HCT116 (cell line): ENCODE measurements around the gene CAMK2D. TPM values are rescaled to one million over a fixed set of nuclear protein-coding genes. Genes with fewer than 3 reads are reported as not detected.

Source experiments
- ATAC-seq: fragments of 200-7000 bp; cut with Tn5 transposase; 2 replicates; pipeline ENCODE4 v1.9.1; 2020; ENCODE audit warnings: mild to moderate bottlenecking, moderate library complexity
- BruUV-seq: library from RNA; stranded (reverse); fragments of 400-500 nt; replicated peaks from 2 replicates; lab custom pipeline; 2021; lab: Mats Ljungman, UMichigan
- CTCF ChIA-PET: fragments of 300-600 bp; sonication (Branson Sonifier 250); formaldehyde crosslinking; loops from one replicate; lab custom pipeline; 2021; ENCODE audit warnings: antibody characterized with exemption; lab: Charles Lee
- POLR2A ChIA-PET: fragments of 300-600, 350-600 bp; sonication (Branson Sonifier 250); formaldehyde crosslinking; loops from one replicate; lab custom pipeline; 2021; ENCODE audit warnings: antibody characterized with exemption; lab: Charles Lee
- RAD21 ChIA-PET, 2 experiments: fragments of 300-600 bp; sonication (Branson Sonifier 250); formaldehyde crosslinking; loops; one replicate each; lab custom pipeline; 2023; ENCODE audit warnings: low total read pairs in 2 of 2; ENCODE audit not compliant: uncharacterized antibody in 2 of 2, unreplicated experiment in 2 of 2, low non-redundant PET in 1 of 2; lab: Charles Lee
- DNase-seq: peaks from one replicate; pipeline ENCODE4 v3.0.0-alpha.2; 2010; ENCODE audit warnings: low read depth, low spot score
- H2AFZ ChIP-seq: fragments of 200-600 bp; shearing (Covaris generic), sonication (generic); 2 replicates; pipeline ENCODE4 v1.6.1; 2017; ENCODE audit warnings: low read depth, mixed run types, mixed read lengths, antibody characterized with exemption, low read length; ENCODE audit not compliant: poor library complexity, severe bottlenecking
- H3K27ac ChIP-seq: 2 replicates; pipeline ENCODE4 v1.5.1; 2012; ENCODE audit warnings: low read depth, low read length
- H3K27me3 ChIP-seq: fragments of 200-600 bp; sonication (generic); 2 replicates; pipeline ENCODE4 v1.6.1; 2016; ENCODE audit warnings: mixed run types, low read length, mixed read lengths; ENCODE audit not compliant: insufficient read depth
- H3K36me3 ChIP-seq, 2 experiments: fragments of 200-500 bp in 1 of 2; fragments of 200-600 bp in 1 of 2; sonication (Bioruptor generic) in 1 of 2; sonication (generic) in 1 of 2; 2 replicates each; pipeline versions ENCODE4 v1.5.1 to v1.6.1; 2014 to 2016; ENCODE audit warnings: low read length in 2 of 2, inconsistent platforms in 1 of 2, mixed read lengths in 1 of 2, mixed run types in 1 of 2; ENCODE audit not compliant: insufficient read depth in 2 of 2, control insufficient read depth in 1 of 2
- H3K4me1 ChIP-seq, 2 experiments: fragments of 200-600 bp in 1 of 2; sonication (generic) in 1 of 2; 2 replicates each; pipeline versions ENCODE4 v1.5.1 to v1.6.1; 2012 to 2017; ENCODE audit warnings: low read length in 2 of 2, inconsistent platforms in 1 of 2, mild to moderate bottlenecking in 1 of 2, mixed read lengths in 1 of 2, mixed run types in 1 of 2, moderate library complexity in 1 of 2; ENCODE audit not compliant: insufficient read depth in 2 of 2, control insufficient read depth in 1 of 2
- H3K4me2 ChIP-seq: fragments of 200-600 bp; sonication (generic); 2 replicates; pipeline ENCODE4 v1.6.1; 2017; ENCODE audit warnings: mixed run types, low read length, mixed read lengths
- H3K4me3 ChIP-seq, 2 experiments: fragments of 200-600 bp in 1 of 2; sonication (generic) in 1 of 2; replicated peaks in 1 of 2; 2 replicates each; pipeline ENCODE4 v1.5.1; 2011 to 2016; ENCODE audit warnings: low read length in 2 of 2, control low read depth in 1 of 2, low read depth in 1 of 2, mild to moderate bottlenecking in 1 of 2, mixed read lengths in 1 of 2, mixed run types in 1 of 2
- H3K79me2 ChIP-seq: fragments of 200-600 bp; sonication (generic); 2 replicates; pipeline ENCODE4 v1.6.1; 2017; ENCODE audit warnings: mild to moderate bottlenecking, mixed run types, low read length, moderate library complexity, mixed read lengths; ENCODE audit not compliant: insufficient read depth
- H3K9ac ChIP-seq: fragments of 200-600 bp; sonication (generic); 2 replicates; pipeline ENCODE4 v1.6.1; 2016; ENCODE audit warnings: low read length, mixed read lengths
- H3K9me2 ChIP-seq: fragments of 200-600 bp; sonication (generic), shearing (Covaris generic); 2 replicates; pipeline ENCODE4 v1.6.1; 2017; ENCODE audit warnings: mixed run types, mild to moderate bottlenecking, moderate library complexity; ENCODE audit not compliant: insufficient read depth
- H3K9me3 ChIP-seq, 2 experiments: fragments of 200-500 bp in 1 of 2; fragments of 200-600 bp in 1 of 2; sonication (Bioruptor generic) in 1 of 2; sonication (generic) in 1 of 2; 2 replicates each; pipeline ENCODE4 v1.6.1; 2014 to 2017; ENCODE audit warnings: low read length in 2 of 2, mixed read lengths in 2 of 2, inconsistent platforms in 1 of 2, low read depth in 1 of 2, mild to moderate bottlenecking in 1 of 2, mixed run types in 1 of 2, moderate library complexity in 1 of 2; ENCODE audit not compliant: control insufficient read depth in 1 of 2, insufficient read depth in 1 of 2
- H4K20me1 ChIP-seq: fragments of 200-600 bp; sonication (generic), shearing (Covaris generic); 2 replicates; pipeline ENCODE4 v1.6.1; 2017; ENCODE audit warnings: mixed run types, mild to moderate bottlenecking, moderate library complexity; ENCODE audit not compliant: insufficient read depth
- ATF3 ChIP-seq: IDR thresholded peaks from 2 replicates; pipeline ENCODE4 v1.6.1; 2012
- CEBPB ChIP-seq: IDR thresholded peaks from 2 replicates; pipeline ENCODE4 v1.6.1; 2012; ENCODE audit warnings: low read depth
- EGR1 ChIP-seq: IDR thresholded peaks from 2 replicates; pipeline ENCODE4 v1.6.1; 2012; ENCODE audit warnings: low read depth
- EZH2phosphoT487 ChIP-seq: fragments of 200-600 bp; IDR thresholded peaks from 2 replicates; pipeline ENCODE4 v1.6.1; 2018; ENCODE audit warnings: antibody characterized with exemption, borderline replicate concordance
- JUND ChIP-seq: IDR thresholded peaks from 2 replicates; pipeline ENCODE4 v1.6.1; 2012
- MAX ChIP-seq: IDR thresholded peaks from 2 replicates; pipeline ENCODE4 v1.6.1; 2012
- POLR2A ChIP-seq: IDR thresholded peaks from 2 replicates; pipeline ENCODE4 v1.7.0; 2011; ENCODE audit warnings: borderline replicate concordance; ENCODE audit not compliant: insufficient read depth, insufficient read length; ENCODE audit errors: extremely low read depth
- POLR2AphosphoS5 ChIP-seq: IDR thresholded peaks from 2 replicates; pipeline ENCODE4 v1.6.1; 2011; ENCODE audit warnings: mild to moderate bottlenecking, low read depth, low read length, moderate library complexity
- REST ChIP-seq: IDR thresholded peaks from 2 replicates; pipeline ENCODE4 v1.6.1; 2012; ENCODE audit warnings: low read depth
- SIN3A ChIP-seq: IDR thresholded peaks from 2 replicates; pipeline ENCODE4 v1.6.1; 2012; ENCODE audit warnings: low read depth
- SP1 ChIP-seq: IDR thresholded peaks from 2 replicates; pipeline ENCODE4 v1.6.1; 2012; ENCODE audit warnings: low read depth
- SRF ChIP-seq: IDR thresholded peaks from 2 replicates; pipeline ENCODE4 v1.6.1; 2012; ENCODE audit warnings: low read depth
- YY1 ChIP-seq: IDR thresholded peaks from 2 replicates; pipeline ENCODE4 v1.6.1; 2011; ENCODE audit warnings: low read length, low read depth, moderate library complexity, mild to moderate bottlenecking; ENCODE audit not compliant: insufficient replicate concordance; ENCODE audit errors: extremely low read depth
- ZBTB33 ChIP-seq: IDR thresholded peaks from 2 replicates; pipeline ENCODE4 v1.6.1; 2011; ENCODE audit warnings: mild to moderate bottlenecking, low read length, moderate library complexity; ENCODE audit not compliant: insufficient replicate concordance; ENCODE audit errors: extremely low read depth
- intact Hi-C: fragments of 100-400 bp; cut with micrococcal nuclease; formaldehyde crosslinking; loops from 2 replicates; pipeline ENCODE4 v1.10.0; 2022
- total RNA-seq: library from RNA; stranded (reverse); gene quantifications from one replicate; pipeline ENCODE4 v1.2.1, GENCODE V29; 2021; ENCODE audit not compliant: unreplicated experiment

Gene CAMK2D
- total RNA-seq, 1 experiment from 2014 or later, result 67.0 TPM

- TF ChIP-seq JUND, result no peak; the same call in 1 of the 2 replicates
- no peak for TF ChIP-seq MAX
- no peak; the same call in 1 of the 2 replicates for TF ChIP-seq EGR1
- no peak; the same call in 1 of the 2 replicates for TF ChIP-seq POLR2AphosphoS5
- TF ChIP-seq, all 23 proteins: peak for 9
Measured at GRCh38 chr4:113547487-113548042, 214.0 kb downstream of the CAMK2D start (continued).

GRCh38 chr4:113541933-113542332 is 219.6 kb downstream of the CAMK2D start:
- intact Hi-C loops, result loop anchor here (10.0 kb wide), 2 partner anchors 103 to 843 kb away; no protein-coding TSS in a partner anchor
- Histone ChIP-seq H3K4me2 (no peak overlapping the region), H3K9ac (no peak overlapping the region), H2AFZ (no peak overlapping the region), H3K27me3 (no peaks in the 10 kb centered on the region), H3K4me3 (no peak overlapping the region), H3K9me3 (no peaks in the 10 kb centered on the region), H3K27ac (no peak overlapping the region), H3K79me2 (no peaks in the 10 kb centered on the region), H3K36me3 (no peaks in the 10 kb centered on the region), H4K20me1 (no peaks in the 10 kb centered on the region)
- ATAC-seq, result no peak
- BruUV-seq, result no TSS peak
- DNase-seq, result no peak
- POLR2A ChIA-PET, result no interaction called here
- TF ChIP-seq EZH2phosphoT487 (no peak), YY1 (no peak), SP1 (no peak), SIN3A (no peak), REST (no peak), CEBPB (no peak), ATF3 (no peak), POLR2A (no peak), SRF (no peak), ZBTB33 (no peak)
- TF ChIP-seq, all 23 proteins: peak for 0
- Histone ChIP-seq H3K4me1 (peaks cover 2 to 23% of the 10 kb centered on the region in 2 experiments; a peak in 2 of 4 replicates), H3K9me2 (no peaks in the 10 kb centered on the region)
- ChIA-PET RAD21 (no interaction called here), CTCF (interaction anchor here (1.6 kb wide), 1 partner anchor 147 kb away, joined by 3 read pairs; no protein-coding TSS in a partner anchor)
